ENCODE measurements around the gene MGAT1.

DNA sequence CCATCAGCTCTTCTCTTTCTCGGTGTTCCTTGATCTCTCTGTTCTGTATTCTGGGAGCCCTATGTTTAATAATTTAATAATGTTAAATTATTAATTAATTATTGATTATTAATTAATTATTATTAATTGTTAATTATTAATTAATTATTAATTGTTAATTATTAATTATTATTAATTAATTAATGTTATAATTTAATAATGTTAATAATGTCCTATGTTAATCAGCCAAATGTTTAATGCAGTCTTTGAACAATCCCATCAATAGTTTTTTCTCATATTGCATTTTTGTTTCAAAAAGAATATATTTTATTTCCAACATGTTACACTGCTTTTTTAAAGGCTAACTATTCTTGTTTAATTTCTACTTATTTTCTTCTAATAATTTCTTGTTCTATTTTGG, 26.2 kb downstream of the MGAT1 start:
- TF ChIP-seq, protein P1, sequence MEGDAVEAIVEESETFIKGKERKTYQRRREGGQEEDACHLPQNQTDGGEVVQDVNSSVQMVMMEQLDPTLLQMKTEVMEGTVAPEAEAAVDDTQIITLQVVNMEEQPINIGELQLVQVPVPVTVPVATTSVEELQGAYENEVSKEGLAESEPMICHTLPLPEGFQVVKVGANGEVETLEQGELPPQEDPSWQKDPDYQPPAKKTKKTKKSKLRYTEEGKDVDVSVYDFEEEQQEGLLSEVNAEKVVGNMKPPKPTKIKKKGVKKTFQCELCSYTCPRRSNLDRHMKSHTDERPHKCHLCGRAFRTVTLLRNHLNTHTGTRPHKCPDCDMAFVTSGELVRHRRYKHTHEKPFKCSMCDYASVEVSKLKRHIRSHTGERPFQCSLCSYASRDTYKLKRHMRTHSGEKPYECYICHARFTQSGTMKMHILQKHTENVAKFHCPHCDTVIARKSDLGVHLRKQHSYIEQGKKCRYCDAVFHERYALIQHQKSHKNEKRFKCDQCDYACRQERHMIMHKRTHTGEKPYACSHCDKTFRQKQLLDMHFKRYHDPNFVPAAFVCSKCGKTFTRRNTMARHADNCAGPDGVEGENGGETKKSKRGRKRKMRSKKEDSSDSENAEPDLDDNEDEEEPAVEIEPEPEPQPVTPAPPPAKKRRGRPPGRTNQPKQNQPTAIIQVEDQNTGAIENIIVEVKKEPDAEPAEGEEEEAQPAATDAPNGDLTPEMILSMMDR (IDR thresholded peaks at IDR 0.05; ENCODE audit: control extremely low read depth in 1 of 3, insufficient read depth in 1 of 3, low read depth in 1 of 3, low read length in 3 of 3) = no peak
- no peak for TF ChIP-seq EZH2 (IDR thresholded peaks at IDR 0.05; ENCODE audit: low read depth, low read length, severe bottlenecking)
- no peak for TF ChIP-seq SP1 (IDR thresholded peaks at IDR 0.05; ENCODE audit: low read depth, low read length)
